Activated T-cell treated with anti-CD3 and anti-CD28 coated beads for 48 hours (primary cell): ENCODE data around the gene KAT6B.

Experiments used
- DNase-seq: peaks from one replicate; pipeline ENCODE4 v3.0.0-alpha.2; 2020; ENCODE audit warnings: low read depth

The KAT6B gene

GRCh38 chr10:74823791-74824183 is 2.6 kb upstream of the KAT6B start:
- no peak for DNase-seq

GRCh38 chr10:74824184-74824899 is 2.1 kb upstream of the KAT6B start:
- peak; percentile 12 for DNase-seq

- DNase-seq, result peak; percentile 39
Measured at GRCh38 chr10:74824900-74825370, 1.5 kb upstream of the KAT6B start.

GRCh38 chr10:74825371-74826141 is 844 bp upstream of the KAT6B start:
- no peak for DNase-seq

- DNase-seq, result no peak
Measured at GRCh38 chr10:74827045-74827441, 643 bp downstream of the KAT6B start.

- DNase-seq, result no peak
Measured at GRCh38 chr10:74827694-74828093, 1.3 kb downstream of the KAT6B start.

- no peak for DNase-seq
Measured at GRCh38 chr10:74828946-74829345, 2.5 kb downstream of the KAT6B start.

GRCh38 chr10:74831518-74832120 is 5.2 kb downstream of the KAT6B start:
- no peak for DNase-seq

GRCh38 chr10:74835963-74836362 is 9.6 kb downstream of the KAT6B start:
- no peak for DNase-seq

- no peak for DNase-seq
Measured at GRCh38 chr10:74836877-74837276, 10.5 kb downstream of the KAT6B start.

- DNase-seq, result no peak
Measured at GRCh38 chr10:74837743-74838142, 11.3 kb downstream of the KAT6B start.

GRCh38 chr10:74839708-74840107 is 13.3 kb downstream of the KAT6B start:
- DNase-seq, result no peak

GRCh38 chr10:74841265-74841973 is 15.0 kb downstream of the KAT6B start:
- DNase-seq, result no peak

GRCh38 chr10:74842301-74842954 is 16.0 kb downstream of the KAT6B start:
- DNase-seq, result no peak

GRCh38 chr10:74846958-74847357 is 20.6 kb downstream of the KAT6B start:
- no peak for DNase-seq

- no peak for DNase-seq
Measured at GRCh38 chr10:74851831-74852230, 25.4 kb downstream of the KAT6B start.

- DNase-seq, result no peak
Measured at GRCh38 chr10:74852381-74852780, 26.0 kb downstream of the KAT6B start.

- DNase-seq, result no peak
Measured at GRCh38 chr10:74854610-74855009, 28.2 kb downstream of the KAT6B start.

GRCh38 chr10:74855027-74855426 is 28.6 kb downstream of the KAT6B start:
- DNase-seq, result no peak

- DNase-seq, result no peak
Measured at GRCh38 chr10:74855439-74855838, 29.0 kb downstream of the KAT6B start.

- DNase-seq, result no peak
Measured at GRCh38 chr10:74856940-74857339, 30.5 kb downstream of the KAT6B start.

GRCh38 chr10:74857586-74857985 is 31.2 kb downstream of the KAT6B start:
- no peak for DNase-seq
